ENCODE measurements around the gene VTCN1. TPM values are rescaled to one million over a fixed set of nuclear protein-coding genes. Genes with fewer than 3 reads are reported as not detected.
"Not testable (repeated sequence)": the region's sequence is repeated elsewhere in the genome, so short reads cannot be mapped to it uniquely, and the experiment has no call there.

The VTCN1 gene
- total and polyA plus RNA-seq, 5 experiments from 2014 or later: not detected

- no peak for ATAC-seq
- Mint-ChIP-seq H3K36me3 (no peaks in the 10 kb centered on the region), H3K4me1 (peaks cover 0 to 6% (median 2%) of the 10 kb centered on the region in 4 donors), H3K9me3 (peaks cover 0 to 2% (median 0%) of the 10 kb centered on the region in 9 donors), H3K27me3 (peaks cover 0 to 9% (median 2%) of the 10 kb centered on the region in 5 donors), H3K27ac (no peak overlapping the region), H3K4me3 (no peak overlapping the region)
- DNase-seq: no peak
- POLR2A ChIA-PET: no interaction called here
These were observed 98.5 kb downstream of the VTCN1 start for GRCh38 chr1:117112047-117112717.

- no peak overlapping the region for H3K4me3 Mint-ChIP-seq
- POLR2A ChIA-PET: no interaction called here
- no peak overlapping the region for H3K27ac Mint-ChIP-seq
- peaks cover 0 to 2% (median 0%) of the 10 kb centered on the region in 9 donors for H3K9me3 Mint-ChIP-seq
- H3K4me1 Mint-ChIP-seq: peaks cover 0 to 6% (median 1%) of the 10 kb centered on the region in 4 donors
- peaks cover 0 to 4% (median 0%) of the 10 kb centered on the region in 5 donors for H3K27me3 Mint-ChIP-seq
- DNase-seq (no peak), ATAC-seq (no peak)
- H3K36me3 Mint-ChIP-seq: no peaks in the 10 kb centered on the region
These were observed 100.0 kb downstream of the VTCN1 start for GRCh38 chr1:117110774-117111173.

GRCh38 chr1:117107364-117107763 is 103.4 kb downstream of the VTCN1 start:
- Mint-ChIP-seq H3K4me3 (no peak overlapping the region), H3K36me3 (peaks cover 0 to 18% (median 17%) of the 10 kb centered on the region in 3 donors), H3K4me1 (peaks cover 0 to 2% (median 0%) of the 10 kb centered on the region in 4 donors), H3K9me3 (peaks cover 0 to 2% (median 0%) of the 10 kb centered on the region in 9 donors), H3K27me3 (peaks cover 0 to 4% (median 0%) of the 10 kb centered on the region in 5 donors), H3K27ac (no peak overlapping the region)
- ATAC-seq (no peak), DNase-seq (no peak)
- POLR2A ChIA-PET: no interaction called here

GRCh38 chr1:117106478-117106877 is 104.2 kb downstream of the VTCN1 start:
- ATAC-seq: no peak
- no peak overlapping the region for H3K4me3 Mint-ChIP-seq
- peaks cover 0 to 2% (median 0%) of the 10 kb centered on the region in 4 donors for H3K4me1 Mint-ChIP-seq
- peaks cover 0 to 2% (median 0%) of the 10 kb centered on the region in 9 donors for H3K9me3 Mint-ChIP-seq
- no peak overlapping the region for H3K27ac Mint-ChIP-seq
- no peak for DNase-seq
- POLR2A ChIA-PET: no interaction called here
- peaks cover 0 to 24% (median 20%) of the 10 kb centered on the region in 3 donors for H3K36me3 Mint-ChIP-seq
- H3K27me3 Mint-ChIP-seq: peaks cover 0 to 4% (median 0%) of the 10 kb centered on the region in 5 donors

- no peak overlapping the region for H3K4me3 Mint-ChIP-seq
- H3K4me1 Mint-ChIP-seq: peaks cover 0 to 2% (median 0%) of the 10 kb centered on the region in 4 donors
- POLR2A ChIA-PET: no interaction called here
- H3K27me3 Mint-ChIP-seq: peaks cover 0 to 4% (median 0%) of the 10 kb centered on the region in 5 donors
- no peak for ATAC-seq
- peaks cover 0 to 30% (median 28%) of the 10 kb centered on the region in 3 donors for H3K36me3 Mint-ChIP-seq
- peaks cover 0 to 2% (median 0%) of the 10 kb centered on the region in 9 donors for H3K9me3 Mint-ChIP-seq
- DNase-seq: no peak
- H3K27ac Mint-ChIP-seq: no peak overlapping the region
These were observed 105.0 kb downstream of the VTCN1 start for GRCh38 chr1:117105722-117106121.

GRCh38 chr1:117104986-117105385 is 105.7 kb downstream of the VTCN1 start:
- POLR2A ChIA-PET: no interaction called here
- peaks cover 0 to 2% (median 0%) of the 10 kb centered on the region in 9 donors for H3K9me3 Mint-ChIP-seq
- peaks cover 0 to 3% (median 0%) of the 10 kb centered on the region in 4 donors for H3K4me1 Mint-ChIP-seq
- no peak overlapping the region for H3K4me3 Mint-ChIP-seq
- no peak overlapping the region for H3K27ac Mint-ChIP-seq
- ATAC-seq (no peak), DNase-seq (no peak)
- peaks cover 6 to 37% (median 35%) of the 10 kb centered on the region in 3 donors for H3K36me3 Mint-ChIP-seq
- peaks cover 0 to 4% (median 0%) of the 10 kb centered on the region in 5 donors for H3K27me3 Mint-ChIP-seq

- POLR2A ChIA-PET, H3K4me3 Mint-ChIP-seq, H3K9me3 Mint-ChIP-seq, DNase-seq, H3K27ac Mint-ChIP-seq, H3K4me1 Mint-ChIP-seq, ATAC-seq, H3K27me3 Mint-ChIP-seq: not testable (repeated sequence)
- peaks cover 10 to 64% (median 55%) of the 10 kb centered on the region in 3 donors for H3K36me3 Mint-ChIP-seq
These were observed 108.9 kb downstream of the VTCN1 start for GRCh38 chr1:117101858-117102257.

- Mint-ChIP-seq H3K27me3 (peaks cover 0 to 2% (median 0%) of the 10 kb centered on the region in 5 donors), H3K27ac (no peak overlapping the region), H3K4me3 (no peak overlapping the region), H3K4me1 (peaks cover 0 to 1% (median 0%) of the 10 kb centered on the region in 4 donors), H3K9me3 (no peaks in the 10 kb centered on the region), H3K36me3 (peaks cover 14 to 69% (median 55%) of the 10 kb centered on the region in 3 donors)
- POLR2A ChIA-PET: no interaction called here
- DNase-seq (no peak), ATAC-seq (no peak)
These were observed 109.4 kb downstream of the VTCN1 start for GRCh38 chr1:117101334-117101733.

- Mint-ChIP-seq H3K4me3 (no peak overlapping the region), H3K36me3 (peaks cover 14 to 84% (median 57%) of the 10 kb centered on the region in 3 donors), H3K4me1 (peaks cover 0 to 7% (median under 1%) of the 10 kb centered on the region in 4 donors), H3K27ac (no peak overlapping the region), H3K9me3 (no peaks in the 10 kb centered on the region), H3K27me3 (no peaks in the 10 kb centered on the region)
- ATAC-seq (no peak), DNase-seq (no peak)
- POLR2A ChIA-PET: no interaction called here
These were observed 112.3 kb downstream of the VTCN1 start for GRCh38 chr1:117098287-117098890.

- Mint-ChIP-seq H3K4me1 (peaks cover 0 to 7% (median under 1%) of the 10 kb centered on the region in 4 donors), H3K27ac (no peak overlapping the region)
These were observed 113.3 kb downstream of the VTCN1 start for GRCh38 chr1:117097443-117097842.

GRCh38 chr1:117096951-117097408 is 113.7 kb downstream of the VTCN1 start:
- Mint-ChIP-seq H3K27ac (peak overlapping the region in 2 of 10 donors; percentile 3 to 28), H3K4me3 (no peak overlapping the region), H3K36me3 (peaks cover 14 to 87% (median 57%) of the 10 kb centered on the region in 3 donors), H3K9me3 (no peaks in the 10 kb centered on the region), H3K4me1 (peaks cover 0 to 7% (median under 1%) of the 10 kb centered on the region in 4 donors), H3K27me3 (no peaks in the 10 kb centered on the region)
- POLR2A ChIA-PET: no interaction called here
- ATAC-seq (no peak), DNase-seq (no peak)

More at GRCh38 chr1:117097443-117097842, 113.3 kb downstream of the VTCN1 start:
- Mint-ChIP-seq H3K27me3 (no peaks in the 10 kb centered on the region), H3K36me3 (peaks cover 14 to 86% (median 56%) of the 10 kb centered on the region in 3 donors), H3K9me3 (no peaks in the 10 kb centered on the region), H3K4me3 (no peak overlapping the region)
- POLR2A ChIA-PET: no interaction called here
- DNase-seq (no peak), ATAC-seq (no peak)

GRCh38 chr1:117094841-117095604 is 115.7 kb downstream of the VTCN1 start:
- Mint-ChIP-seq H3K27ac (peak overlapping the region in 2 of 10 donors; percentile 35 to 48), H3K4me1 (peaks cover 0 to 7% (median 0%) of the 10 kb centered on the region in 4 donors), H3K27me3 (no peaks in the 10 kb centered on the region), H3K9me3 (no peaks in the 10 kb centered on the region), H3K4me3 (no peak overlapping the region), H3K36me3 (peaks cover 17 to 92% (median 54%) of the 10 kb centered on the region in 3 donors)
- POLR2A ChIA-PET: no interaction called here
- no peak for ATAC-seq
- DNase-seq: no peak
